ENCODE results near the gene MTMR2.
A peak's percentile ranks its signal among the peaks of the same experiment; 100 is the strongest.

Gene MTMR2

DNA sequence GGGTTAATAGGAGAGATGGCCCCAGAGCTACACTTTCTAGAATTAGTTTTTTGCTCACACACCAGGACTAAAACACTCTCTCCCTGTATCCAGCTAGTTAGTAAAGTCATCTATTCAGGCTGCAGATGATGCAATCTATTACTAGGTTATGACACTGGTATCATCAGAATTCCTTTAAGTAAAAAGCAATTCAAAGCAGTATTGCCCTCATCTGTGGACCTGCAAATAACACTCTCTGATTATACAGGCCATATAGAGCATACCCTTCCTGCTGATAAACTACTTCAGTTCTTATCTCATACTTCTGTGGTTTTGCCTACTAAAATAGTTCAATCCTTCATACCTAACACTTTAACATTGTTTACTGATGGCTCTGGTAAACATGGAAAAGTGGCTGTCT, 13.5 kb upstream of the MTMR2 start:
- no peak overlapping the region for H3K9ac ChIP-seq
- H4K20me1 ChIP-seq, result no peaks in the 10 kb centered on the region
- no peak overlapping the region for H3K4me3 ChIP-seq
- H3K27ac ChIP-seq, result no peak overlapping the region
- TF ChIP-seq Cebpa-rat (IDR thresholded peaks at IDR 0.05), result no peak
- no peaks in the 10 kb centered on the region for H3K4me1 ChIP-seq
- no peaks in the 10 kb centered on the region for H3K36me3 ChIP-seq
- no peaks in the 10 kb centered on the region for H3K9me3 ChIP-seq
- no peaks in the 10 kb centered on the region for H3K27me3 ChIP-seq
- no peak overlapping the region for H3K4me2 ChIP-seq

DNA sequence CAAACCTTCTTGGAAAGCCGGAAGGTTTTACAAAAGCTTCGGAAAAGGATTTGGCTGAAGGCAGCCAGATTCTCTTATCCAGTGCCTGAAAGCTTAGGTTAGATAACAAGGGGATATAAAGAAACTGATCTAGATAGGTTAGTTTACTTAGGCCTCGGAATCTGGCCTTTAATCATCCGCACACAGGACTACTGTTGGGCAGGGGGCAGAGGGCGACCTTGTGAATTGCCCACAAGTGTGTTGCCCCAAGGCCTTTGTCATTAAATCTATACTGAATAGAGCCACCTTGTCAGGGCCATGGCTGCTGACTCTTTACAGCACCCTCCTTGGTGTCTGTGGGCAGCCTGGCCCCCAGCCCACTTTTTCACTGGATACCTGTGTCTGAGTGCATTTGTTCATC, 9.7 kb upstream of the MTMR2 start:
- H4K20me1 ChIP-seq, result no peaks in the 10 kb centered on the region
- H3K27ac ChIP-seq, result no peak overlapping the region
- no peak overlapping the region for H3K4me3 ChIP-seq
- no peaks in the 10 kb centered on the region for H3K4me1 ChIP-seq
- TF ChIP-seq Cebpa-rat (IDR thresholded peaks at IDR 0.05), result no peak
- no peak overlapping the region for H3K9ac ChIP-seq
- no peaks in the 10 kb centered on the region for H3K27me3 ChIP-seq
- peaks cover 9% of the 10 kb centered on the region for H3K9me3 ChIP-seq
- H3K36me3 ChIP-seq, result no peaks in the 10 kb centered on the region
- H3K4me2 ChIP-seq, result no peak overlapping the region

DNA sequence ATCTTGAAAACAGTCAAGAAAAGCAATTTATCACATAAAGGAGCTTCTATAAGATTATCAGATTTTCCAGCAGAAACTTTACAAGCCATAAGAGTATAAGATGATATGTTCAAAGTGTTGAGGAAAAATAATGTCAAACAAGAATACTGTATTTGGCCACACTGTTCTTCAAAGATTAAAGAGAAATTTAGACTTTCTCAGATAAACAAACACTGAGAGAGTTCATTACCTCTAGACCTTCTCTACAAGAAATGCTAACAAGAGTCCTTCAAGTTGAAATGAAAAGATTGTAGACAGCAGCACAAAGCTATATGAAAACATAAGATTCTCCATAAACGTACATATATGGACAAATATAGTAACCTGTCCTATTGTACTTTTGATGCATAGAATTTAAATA, 8.0 kb upstream of the MTMR2 start:
- Histone ChIP-seq H4K20me1 (no peaks in the 10 kb centered on the region), H3K4me2 (no peak overlapping the region), H3K4me1 (no peaks in the 10 kb centered on the region), H3K9ac (no peak overlapping the region), H3K36me3 (no peaks in the 10 kb centered on the region), H3K4me3 (no peak overlapping the region), H3K27me3 (no peaks in the 10 kb centered on the region), H3K27ac (no peak overlapping the region), H3K9me3 (peaks cover 9% of the 10 kb centered on the region)
- no peak for TF ChIP-seq Cebpa-rat (IDR thresholded peaks at IDR 0.05)

DNA sequence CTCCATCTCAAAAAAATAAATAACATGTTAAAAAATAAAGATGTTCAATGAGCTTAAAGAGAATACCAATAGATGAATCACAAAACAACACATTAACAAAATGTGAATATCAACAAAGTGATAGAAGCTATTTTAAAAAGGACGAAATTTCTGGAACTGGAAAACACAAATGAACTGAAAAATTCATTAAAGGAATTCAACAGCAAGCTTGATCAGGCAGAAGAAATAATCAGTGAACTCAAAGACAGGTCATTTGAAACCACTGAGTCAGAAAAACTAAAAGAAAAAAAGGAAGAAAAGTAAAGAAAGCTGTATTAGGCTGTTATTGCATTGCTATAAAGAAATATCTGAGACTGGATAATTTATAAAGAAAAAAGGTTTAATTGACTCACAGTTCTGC, 7.0 kb upstream of the MTMR2 start:
- Histone ChIP-seq H3K36me3 (no peaks in the 10 kb centered on the region), H4K20me1 (no peaks in the 10 kb centered on the region), H3K9ac (no peak overlapping the region), H3K27me3 (no peaks in the 10 kb centered on the region), H3K9me3 (peaks cover 9% of the 10 kb centered on the region), H3K4me1 (no peaks in the 10 kb centered on the region), H3K4me2 (no peak overlapping the region), H3K4me3 (no peak overlapping the region), H3K27ac (no peak overlapping the region)
- no peak for TF ChIP-seq Cebpa-rat (IDR thresholded peaks at IDR 0.05)

DNA sequence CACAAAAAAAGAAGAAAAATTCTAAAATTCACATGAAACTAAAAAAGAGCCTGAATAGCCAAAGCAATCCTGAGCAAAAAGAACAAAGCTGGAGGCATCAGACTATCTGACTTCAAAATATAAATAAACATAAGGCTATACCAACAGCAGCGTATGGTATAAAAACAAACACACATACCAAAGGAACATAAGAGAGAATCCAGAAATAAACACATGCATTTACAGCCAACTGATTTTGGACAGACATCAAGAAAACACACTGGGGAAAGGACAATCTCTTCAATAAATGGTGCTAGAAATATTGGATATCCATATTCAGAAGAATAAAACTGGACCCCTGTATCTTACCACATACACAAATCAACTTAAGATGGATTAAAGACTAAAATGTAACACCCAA, 2.8 kb upstream of the MTMR2 start:
- H3K4me1 ChIP-seq, result peaks cover 22% of the 10 kb centered on the region
- H3K9me3 ChIP-seq, result peaks cover 8% of the 10 kb centered on the region
- no peaks in the 10 kb centered on the region for H4K20me1 ChIP-seq
- no peaks in the 10 kb centered on the region for H3K27me3 ChIP-seq
- H3K27ac ChIP-seq, result no peak overlapping the region
- no peak overlapping the region for H3K9ac ChIP-seq
- no peak overlapping the region for H3K4me3 ChIP-seq
- no peaks in the 10 kb centered on the region for H3K36me3 ChIP-seq
- no peak overlapping the region for H3K4me2 ChIP-seq
- no peak for TF ChIP-seq Cebpa-rat (IDR thresholded peaks at IDR 0.05)

DNA sequence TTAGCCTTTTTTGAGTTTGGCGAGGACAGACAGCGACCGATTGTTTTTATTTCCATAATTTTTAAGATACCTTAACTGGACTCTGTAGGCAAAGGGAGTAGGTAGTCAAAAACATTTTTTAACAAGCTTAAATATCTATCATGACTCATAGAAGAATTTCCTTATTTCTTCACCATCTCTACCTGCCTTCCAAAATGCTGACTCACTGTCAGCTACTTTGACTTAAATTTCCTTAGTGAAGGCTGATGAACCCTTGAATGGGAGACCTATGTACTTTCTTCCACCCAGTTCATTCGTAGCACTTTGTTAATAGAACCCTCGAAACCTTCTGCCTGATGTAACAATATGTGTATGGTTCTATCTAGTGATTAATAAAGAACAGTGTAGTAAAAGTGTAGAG, 1.1 kb upstream of the MTMR2 start:
- no peaks in the 10 kb centered on the region for H4K20me1 ChIP-seq
- peak overlapping the region; percentile 85 for H3K4me3 ChIP-seq
- H3K4me2 ChIP-seq, result peak overlapping the region; percentile 84
- no peaks in the 10 kb centered on the region for H3K9me3 ChIP-seq
- no peak overlapping the region for H3K9ac ChIP-seq
- H3K4me1 ChIP-seq, result peaks cover 22% of the 10 kb centered on the region
- no peaks in the 10 kb centered on the region for H3K27me3 ChIP-seq
- H3K27ac ChIP-seq, result no peak overlapping the region
- TF ChIP-seq Cebpa-rat (IDR thresholded peaks at IDR 0.05), result no peak
- H3K36me3 ChIP-seq, result no peaks in the 10 kb centered on the region

DNA sequence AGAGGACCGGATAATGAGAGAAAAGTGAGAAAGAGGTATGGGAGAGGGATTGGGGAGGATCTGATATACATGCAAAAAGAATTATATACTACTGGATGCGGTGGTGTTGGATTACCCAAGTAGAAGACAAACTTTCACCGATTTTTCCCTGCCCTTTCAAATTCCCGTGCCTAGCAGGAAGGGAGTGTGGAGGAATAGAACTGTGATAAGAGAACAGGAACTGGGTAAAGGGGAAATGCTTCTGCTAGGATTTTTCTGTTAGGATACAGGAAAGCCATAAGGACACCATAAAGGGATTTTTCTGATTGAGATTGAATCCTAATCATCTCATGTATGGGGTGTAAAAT, 480 bp upstream of the MTMR2 start:
- TF ChIP-seq Cebpa-rat (IDR thresholded peaks at IDR 0.05), result no peak
- Histone ChIP-seq H3K9me3 (no peaks in the 10 kb centered on the region), H3K27me3 (no peaks in the 10 kb centered on the region), H3K4me1 (peaks cover 22% of the 10 kb centered on the region), H3K36me3 (no peaks in the 10 kb centered on the region), H3K4me3 (peak overlapping the region; percentile 85), H3K9ac (peak overlapping the region; percentile 88), H3K4me2 (peak overlapping the region; percentile 84), H4K20me1 (no peaks in the 10 kb centered on the region), H3K27ac (peak overlapping the region; percentile 86)

DNA sequence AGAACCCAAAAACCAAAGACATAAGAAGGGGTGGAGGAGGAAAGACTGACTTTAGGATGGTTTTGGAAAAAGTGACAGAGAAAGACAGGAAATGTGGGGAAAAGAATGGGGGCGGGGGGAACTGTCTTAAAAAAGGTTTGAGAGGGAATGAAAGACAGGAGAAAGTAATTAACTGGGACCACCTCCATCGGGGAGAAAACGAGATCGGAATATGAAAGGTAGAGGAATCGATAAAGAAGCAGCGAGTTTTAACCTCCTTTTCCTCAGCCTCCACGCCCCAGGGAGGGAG, 524 bp downstream of the MTMR2 start:
- no peaks in the 10 kb centered on the region for H4K20me1 ChIP-seq
- H3K4me3 ChIP-seq, result peak overlapping the region; percentile 85
- no peaks in the 10 kb centered on the region for H3K9me3 ChIP-seq
- TF ChIP-seq Cebpa-rat (IDR thresholded peaks at IDR 0.05), result no peak
- H3K27me3 ChIP-seq, result no peaks in the 10 kb centered on the region
- peak overlapping the region; percentile 88 for H3K9ac ChIP-seq
- peaks cover 22% of the 10 kb centered on the region for H3K4me1 ChIP-seq
- H3K27ac ChIP-seq, result peak overlapping the region; percentile 86
- H3K4me2 ChIP-seq, result peak overlapping the region; percentile 84
- H3K36me3 ChIP-seq, result no peaks in the 10 kb centered on the region

DNA sequence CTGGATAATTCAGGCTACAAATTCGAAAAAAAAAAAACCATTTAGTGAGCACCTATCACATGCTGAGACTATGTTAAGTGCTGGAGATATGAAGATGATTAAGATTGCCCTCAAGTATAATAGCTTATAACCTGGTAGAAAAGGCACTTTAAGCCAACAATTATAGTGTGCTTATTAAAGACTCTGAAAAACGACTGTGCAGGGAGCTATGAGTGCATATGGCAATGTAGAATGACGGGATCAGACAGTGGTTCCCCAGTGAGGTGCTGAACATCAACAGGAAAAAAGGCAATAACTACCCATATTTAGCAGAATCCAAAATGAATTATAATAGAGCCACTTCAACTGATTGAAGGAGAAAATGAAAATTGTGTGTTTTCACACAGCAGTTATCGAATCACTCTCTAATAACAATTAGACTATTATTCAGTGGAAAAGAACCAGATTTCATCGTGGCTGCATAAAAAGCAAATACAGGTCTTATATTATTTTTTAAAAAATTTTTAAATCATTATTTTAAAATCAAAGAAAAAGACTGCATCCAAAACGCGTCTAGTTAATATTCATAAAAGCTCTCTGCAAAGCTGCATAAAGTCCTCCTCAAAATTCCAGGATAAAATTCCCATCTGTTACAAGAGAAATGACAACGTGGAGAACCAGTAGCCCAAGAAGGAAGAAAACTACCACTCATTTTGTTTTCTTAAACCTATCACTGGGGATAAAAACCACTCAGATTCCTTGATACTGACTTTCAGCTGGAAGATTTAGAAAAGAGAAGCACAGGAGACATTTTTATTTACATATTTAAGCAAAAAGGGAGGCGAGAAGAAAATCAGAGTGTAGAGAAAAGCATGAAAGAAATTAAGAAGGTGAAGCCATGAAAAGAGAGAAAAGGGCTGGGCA, 1.1 kb downstream of the MTMR2 start:
- Histone ChIP-seq H3K27me3 (no peaks in the 10 kb centered on the region), H3K4me1 (peaks cover 22% of the 10 kb centered on the region), H3K4me3 (peak overlapping the region; percentile 85), H3K36me3 (no peaks in the 10 kb centered on the region), H3K9me3 (no peaks in the 10 kb centered on the region), H3K27ac (peak overlapping the region; percentile 86), H4K20me1 (no peaks in the 10 kb centered on the region), H3K9ac (peak overlapping the region; percentile 88), H3K4me2 (peak overlapping the region; percentile 84)
- TF ChIP-seq Cebpa-rat (IDR thresholded peaks at IDR 0.05), result no peak

DNA sequence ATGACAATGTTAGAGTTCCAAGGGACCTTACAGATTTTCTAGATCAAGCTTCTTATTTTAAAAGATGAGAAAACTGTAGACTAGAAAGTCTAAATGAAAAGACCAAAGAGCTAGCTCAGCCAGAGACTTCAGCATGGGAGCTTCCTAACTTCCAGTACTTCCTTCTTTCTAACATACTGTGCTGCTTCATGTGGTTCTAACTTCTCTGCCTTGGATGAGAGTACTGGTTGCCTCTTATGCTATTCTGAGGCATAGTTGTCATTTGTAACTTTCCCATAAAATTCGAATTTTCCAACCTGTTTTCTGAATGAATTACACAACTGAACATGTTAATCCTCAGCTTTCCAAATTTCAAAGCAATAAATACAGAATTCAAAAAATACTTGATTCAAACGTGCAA, 1.8 kb downstream of the MTMR2 start:
- Histone ChIP-seq H3K27ac (no peak overlapping the region), H3K27me3 (no peaks in the 10 kb centered on the region), H3K4me1 (peaks cover 22% of the 10 kb centered on the region), H3K36me3 (no peaks in the 10 kb centered on the region), H3K4me2 (peak overlapping the region; percentile 84), H4K20me1 (no peaks in the 10 kb centered on the region), H3K9ac (no peak overlapping the region), H3K4me3 (no peak overlapping the region), H3K9me3 (no peaks in the 10 kb centered on the region)
- TF ChIP-seq Cebpa-rat (IDR thresholded peaks at IDR 0.05), result no peak

Data from BLaER1 (cell line).